ENCODE measurements around the gene IGFL1. TPM values are rescaled to one million over a fixed set of nuclear protein-coding genes. Genes with fewer than 3 reads are reported as not detected.

IGFL1 gene
- total RNA-seq (ENCODE audit: low replicate concordance), result not detected in 2 replicates

GRCh38 chr19:46229442-46229841, at the start of gene IGFL1:
IGFL1 (plus strand) TSS chr19:46229742; CDS start chr19:46229775, 33 bp downstream.

Other genes starting within 250 kb of the IGFL1 start
- 6.0 and 6.4 TPM in 2 replicates for gene CCDC61, start 234.3 kb upstream of the IGFL1 start, total RNA-seq (ENCODE audit: low replicate concordance)
- not detected in 2 replicates for gene PGLYRP1, start 206.7 kb upstream of the IGFL1 start, total RNA-seq (ENCODE audit: low replicate concordance)
- under 0.01 TPM in 1 of 2 replicates, not detected in the other for gene IGFL4, start 188.7 kb upstream of the IGFL1 start, total RNA-seq (ENCODE audit: low replicate concordance)
- gene IGFL3, start 105.1 kb upstream of the IGFL1 start, total RNA-seq (ENCODE audit: low replicate concordance), result not detected in 2 replicates
- gene IGFL2, start 81.5 kb upstream of the IGFL1 start, total RNA-seq (ENCODE audit: low replicate concordance), result not detected in 2 replicates
- gene HIF3A, start 67.3 kb downstream of the IGFL1 start, total RNA-seq (ENCODE audit: low replicate concordance), result 0.38 and 3.3 TPM in 2 replicates
- 63.9 and 75.7 TPM in 2 replicates for gene PPP5C, start 117.3 kb downstream of the IGFL1 start, total RNA-seq (ENCODE audit: low replicate concordance)
- 11.9 and 26.2 TPM in 2 replicates for gene CCDC8, start 183.8 kb downstream of the IGFL1 start, total RNA-seq (ENCODE audit: low replicate concordance)
- gene PNMA8C, start 199.2 kb downstream of the IGFL1 start, total RNA-seq (ENCODE audit: low replicate concordance), result 0.15 TPM in 1 of 2 replicates, not detected in the other
- 0.94 and 6.5 TPM in 2 replicates for gene PNMA8A, start 241.8 kb downstream of the IGFL1 start, total RNA-seq (ENCODE audit: low replicate concordance)